GM12891 (cell line): ENCODE data around the gene METTL14.
A peak's percentile ranks its signal among the peaks of the same experiment; 100 is the strongest.

ENCODE experiments used
- POLR2A ChIP-seq: IDR thresholded peaks from 2 replicates; pipeline ENCODE4 v1.6.1; 2011; ENCODE audit warnings: low read depth, low read length, control low read depth
- POLR2AphosphoS5 ChIP-seq: IDR thresholded peaks from 2 replicates; pipeline ENCODE4 v1.6.1; 2011; ENCODE audit warnings: low read depth, low read length, control low read depth
- SPI1 ChIP-seq: IDR thresholded peaks from 2 replicates; pipeline ENCODE4 v1.6.1; 2011; ENCODE audit warnings: low read depth, low read length, control low read depth
- TAF1 ChIP-seq: IDR thresholded peaks from 2 replicates; pipeline ENCODE4 v1.6.1; 2011; ENCODE audit warnings: low read depth, low read length, control low read depth

- TF ChIP-seq POLR2A (no peak), POLR2AphosphoS5 (no peak), SPI1 (0 out of 2 replicates have a peak, but pooled peaks have one; percentile 5), TAF1 (no peak)
Observed at GRCh38 chr4:118760493-118760892, 75.3 kb downstream of the METTL14 start.
